HG03460 (cell line): ENCODE data around the gene ATG5.

ENCODE experiments used
- ATAC-seq: cut with Tn5 transposase; IDR thresholded peaks from one replicate; pipeline ENCODE4 v1.9.1; 2021; ENCODE audit not compliant: unreplicated experiment

Gene ATG5

GRCh38 chr6:106226676-106227075 lies 98.9 kb downstream of the ATG5 start:
- no peak for ATAC-seq

- no peak for ATAC-seq
Measured at GRCh38 chr6:106225581-106225980, 100.0 kb downstream of the ATG5 start.

- ATAC-seq: peak; percentile 65
Measured at GRCh38 chr6:106223300-106223930, 102.1 kb downstream of the ATG5 start.

- ATAC-seq: peak; percentile 69
Measured at GRCh38 chr6:106220485-106220884, 105.1 kb downstream of the ATG5 start.

- ATAC-seq: no peak
Measured at GRCh38 chr6:106216527-106216926, 109.0 kb downstream of the ATG5 start.

- no peak for ATAC-seq
Measured at GRCh38 chr6:106215608-106216007, 110.0 kb downstream of the ATG5 start.

GRCh38 chr6:106214531-106214930 lies 111.0 kb downstream of the ATG5 start:
- ATAC-seq: no peak

GRCh38 chr6:106213660-106214289 lies 111.8 kb downstream of the ATG5 start:
- no peak for ATAC-seq

GRCh38 chr6:106212576-106212975 lies 113.0 kb downstream of the ATG5 start:
- no peak for ATAC-seq

- ATAC-seq: peak; percentile 67
Measured at GRCh38 chr6:106206905-106207304, 118.7 kb downstream of the ATG5 start.

- no peak for ATAC-seq
Measured at GRCh38 chr6:106204961-106205360, 120.6 kb downstream of the ATG5 start.

GRCh38 chr6:106199998-106200397 lies 125.6 kb downstream of the ATG5 start:
- no peak for ATAC-seq

- ATAC-seq: no peak
Measured at GRCh38 chr6:106199331-106199730, 126.2 kb downstream of the ATG5 start.

- ATAC-seq: no peak
Measured at GRCh38 chr6:106197441-106197840, 128.1 kb downstream of the ATG5 start.

- ATAC-seq: peak; percentile 72
Measured at GRCh38 chr6:106194949-106195921, 130.3 kb downstream of the ATG5 start.

GRCh38 chr6:106192824-106193223 lies 132.7 kb downstream of the ATG5 start:
- ATAC-seq: no peak

- no peak for ATAC-seq
Measured at GRCh38 chr6:106188104-106188794, 137.3 kb downstream of the ATG5 start.

- no peak for ATAC-seq
Measured at GRCh38 chr6:106187424-106187982, 138.1 kb downstream of the ATG5 start.

- no peak for ATAC-seq
Measured at GRCh38 chr6:106186714-106187113, 138.8 kb downstream of the ATG5 start.

- ATAC-seq: no peak
Measured at GRCh38 chr6:106186172-106186571, 139.4 kb downstream of the ATG5 start.

- no peak for ATAC-seq
Measured at GRCh38 chr6:106185615-106186014, 139.9 kb downstream of the ATG5 start.
